H9 (cell line): Measurements from ENCODE around the gene ISLR2. TPM values are rescaled to one million over a fixed set of nuclear protein-coding genes. Genes with fewer than 3 reads are reported as not detected.

ENCODE experiments used
- DNase-seq: peaks from one replicate; pipeline ENCODE4 v3.0.0-alpha.2; 2017
- H2AFZ ChIP-seq: one replicate; pipeline ENCODE4 v1.6.1; 2013; ENCODE audit warnings: mild to moderate bottlenecking, low read length, control low read depth, moderate library complexity
- H2AK5ac ChIP-seq: 2 replicates; pipeline ENCODE4 v1.6.1; 2013; ENCODE audit warnings: low read length, control low read depth, mixed read lengths; ENCODE audit not compliant: insufficient read length
- H2BK120ac ChIP-seq: one replicate; pipeline ENCODE4 v1.6.1; 2013; ENCODE audit warnings: low read depth, mild to moderate bottlenecking, low read length, control low read depth, inconsistent platforms; ENCODE audit not compliant: poor library complexity, severe bottlenecking
- H2BK12ac ChIP-seq: 2 replicates; pipeline ENCODE4 v1.6.1; 2013; ENCODE audit warnings: low read length, control low read depth, mixed read lengths, low read depth; ENCODE audit not compliant: insufficient read length
- H2BK15ac ChIP-seq: 2 replicates; pipeline ENCODE4 v1.6.1; 2013; ENCODE audit warnings: low read depth, low read length, control low read depth
- H2BK20ac ChIP-seq: one replicate; pipeline ENCODE4 v1.6.1; 2013; ENCODE audit warnings: low read depth, mild to moderate bottlenecking, low read length, control low read depth, inconsistent platforms; ENCODE audit not compliant: poor library complexity, severe bottlenecking
- H2BK5ac ChIP-seq: 2 replicates; pipeline ENCODE4 v1.6.1; 2013; ENCODE audit warnings: low read length, control low read depth, mixed read lengths; ENCODE audit not compliant: insufficient read length
- H3K14ac ChIP-seq: 2 replicates; pipeline ENCODE4 v1.6.1; 2013; ENCODE audit warnings: low read length, control low read depth; ENCODE audit not compliant: insufficient read depth
- H3K18ac ChIP-seq: 2 replicates; pipeline ENCODE4 v1.6.1; 2013; ENCODE audit warnings: low read depth, mild to moderate bottlenecking, mixed read lengths, low read length, control low read depth; ENCODE audit not compliant: insufficient read length
- H3K23ac ChIP-seq: 2 replicates; pipeline ENCODE4 v1.6.1; 2013; ENCODE audit warnings: low read length, control low read depth, mixed read lengths, low read depth; ENCODE audit not compliant: insufficient read length
- H3K23me2 ChIP-seq: 2 replicates; pipeline ENCODE4 v1.6.1; 2013; ENCODE audit warnings: low read depth, mild to moderate bottlenecking, mixed read lengths, low read length, control low read depth; ENCODE audit not compliant: insufficient read length, poor library complexity, severe bottlenecking
- H3K27ac ChIP-seq: 2 replicates; pipeline ENCODE4 v1.5.1; 2013; ENCODE audit warnings: low read length, control low read depth, mixed read lengths, low read depth; ENCODE audit not compliant: insufficient read length
- H3K27me3 ChIP-seq: 2 replicates; pipeline ENCODE4 v1.6.1; 2013; ENCODE audit warnings: low read length, control low read depth, inconsistent platforms; ENCODE audit not compliant: insufficient read depth
- H3K4ac ChIP-seq: 2 replicates; pipeline ENCODE4 v1.6.1; 2013; ENCODE audit warnings: low read depth, mild to moderate bottlenecking, control low read depth, inconsistent platforms, low read length, moderate library complexity
- H3K4me1 ChIP-seq: 2 replicates; pipeline ENCODE4 v1.6.1; 2013; ENCODE audit warnings: low read length, control low read depth, inconsistent platforms; ENCODE audit not compliant: insufficient read depth
- H3K4me2 ChIP-seq: 2 replicates; pipeline ENCODE4 v1.6.1; 2013; ENCODE audit warnings: low read length, control low read depth, mixed read lengths; ENCODE audit not compliant: insufficient read length, insufficient read depth
- H3K56ac ChIP-seq: 2 replicates; pipeline ENCODE4 v1.6.1; 2013; ENCODE audit warnings: low read depth, mild to moderate bottlenecking, mixed read lengths, low read length, control low read depth; ENCODE audit not compliant: insufficient read length
- H3K79me1 ChIP-seq: 2 replicates; pipeline ENCODE4 v1.6.1; 2013; ENCODE audit warnings: low read depth, mild to moderate bottlenecking, moderate library complexity, low read length, control low read depth, inconsistent platforms; ENCODE audit not compliant: insufficient read depth, poor library complexity, severe bottlenecking
- H3K79me2 ChIP-seq: 2 replicates; pipeline ENCODE4 v1.6.1; 2013; ENCODE audit warnings: low read length, control low read depth, inconsistent platforms; ENCODE audit not compliant: insufficient read depth
- H3K9ac ChIP-seq: 2 replicates; pipeline ENCODE4 v1.6.1; 2013; ENCODE audit warnings: low read length, control low read depth, mixed read lengths; ENCODE audit not compliant: insufficient read length; ENCODE audit errors: extremely low read depth
- H3K9me3 ChIP-seq: one replicate; pipeline ENCODE4 v1.6.1; 2013; ENCODE audit warnings: low read depth, low read length, inconsistent platforms; ENCODE audit not compliant: control insufficient read depth
- H3T11ph ChIP-seq: one replicate; pipeline ENCODE4 v1.6.1; 2013; ENCODE audit warnings: mild to moderate bottlenecking, low read length, control low read depth, inconsistent platforms
- H4K20me1 ChIP-seq: one replicate; pipeline ENCODE4 v1.6.1; 2013; ENCODE audit not compliant: control insufficient read depth, insufficient read length, insufficient read depth
- H4K5ac ChIP-seq: 2 replicates; pipeline ENCODE4 v1.6.1; 2013; ENCODE audit warnings: low read depth, mild to moderate bottlenecking, mixed read lengths, low read length, control low read depth; ENCODE audit not compliant: insufficient read length
- H4K8ac ChIP-seq: replicated peaks from 2 replicates; pipeline ENCODE4 v1.6.1; 2013; ENCODE audit warnings: low read length, control low read depth, mixed read lengths, low read depth; ENCODE audit not compliant: insufficient read length
- H4K91ac ChIP-seq: 2 replicates; pipeline ENCODE4 v1.6.1; 2013; ENCODE audit warnings: low read depth, mild to moderate bottlenecking, moderate library complexity, mixed read lengths, low read length, control low read depth; ENCODE audit not compliant: insufficient read length
- H3K27ac Mint-ChIP-seq, 3 experiments: 2 replicates in 2 of 3; 3 replicates in 1 of 3; pipeline ENCODE4 v1.8.0; 2020 to 2021; ENCODE audit warnings: mixed read lengths in 3 of 3, mild to moderate bottlenecking in 1 of 3, moderate library complexity in 1 of 3
- H3K27me3 Mint-ChIP-seq: 2 replicates; pipeline ENCODE4 v1.8.0; 2021; ENCODE audit warnings: low read depth, mild to moderate bottlenecking, moderate library complexity, mixed read lengths
- H3K36me3 Mint-ChIP-seq, 3 experiments: 2 replicates in 2 of 3; 3 replicates in 1 of 3; pipeline ENCODE4 v1.8.0; 2020 to 2021; ENCODE audit warnings: low read depth in 3 of 3, mixed read lengths in 3 of 3; ENCODE audit not compliant: insufficient read depth in 1 of 3
- H3K4me1 Mint-ChIP-seq, 2 experiments: 2 replicates each; pipeline ENCODE4 v1.8.0; 2020; ENCODE audit warnings: mixed read lengths in 2 of 2
- H3K4me3 Mint-ChIP-seq, 2 experiments: 2 replicates in 1 of 2; 3 replicates in 1 of 2; pipeline ENCODE4 v1.8.0; 2020 to 2021; ENCODE audit warnings: mild to moderate bottlenecking in 2 of 2, mixed read lengths in 2 of 2, moderate library complexity in 1 of 2
- H3K9me3 Mint-ChIP-seq, 2 experiments: 2 replicates in 1 of 2; 3 replicates in 1 of 2; pipeline ENCODE4 v1.8.0; 2020; ENCODE audit warnings: mild to moderate bottlenecking in 2 of 2, mixed read lengths in 2 of 2, moderate library complexity in 1 of 2
- WGBS: extraction: QIAGEN DNeasy Blood & Tissue Kit; methylation state at CpG from one replicate; pipeline ENCODE4 v1.1.7; 2013; ENCODE audit warnings: missing lambda C conversion rate, low lambda C conversion rate, mixed read lengths; ENCODE audit not compliant: insufficient read length; ENCODE audit errors: extremely low coverage; 5-methylcytosine and 5-hydroxymethylcytosine counted together
- total RNA-seq: library from RNA; stranded (reverse); gene quantifications from 2 replicates; pipeline ENCODE4 v1.2.1, GENCODE V29; 2021
- TF ChIP-seq, protein P1 (sequence below): fragments of 200-600 bp; sonication (generic); conservative IDR thresholded peaks from 3 replicates; pipeline ENCODE4 v1.8.0; 2021; ENCODE audit warnings: antibody characterized with exemption, mild to moderate bottlenecking

ISLR2 gene
- total RNA-seq, 1 experiment from 2014 or later, result 0.09 TPM

DNA sequence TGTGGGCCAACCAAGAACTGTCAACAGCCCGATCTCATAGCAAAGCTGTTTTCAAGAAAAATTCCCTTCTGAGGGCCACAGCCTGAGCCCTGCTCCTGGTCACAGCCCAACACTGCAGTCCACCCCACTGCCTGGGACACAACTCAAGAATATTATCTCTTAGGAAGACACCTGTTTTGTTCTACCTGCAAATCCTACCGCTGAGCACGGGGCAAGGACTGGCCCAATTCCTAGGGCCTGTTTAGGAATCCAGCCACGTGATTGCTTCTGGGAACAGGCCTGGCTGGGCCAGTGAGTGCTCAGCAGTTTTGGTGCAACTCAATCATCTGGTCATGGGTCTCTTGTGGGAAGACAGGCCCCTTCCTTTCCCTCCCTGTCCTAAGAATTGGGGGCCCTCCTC lies 8.3 kb downstream of the ISLR2 start:
- no peak overlapping the region for H3K27ac ChIP-seq
- no CpG with 5 or more reads among the region's 4 CpGs for WGBS

More for the DNA sequence above, 8.3 kb downstream of the ISLR2 start:
- peaks cover 24% of the 10 kb centered on the region for H3K27me3 ChIP-seq
- no peaks in the 10 kb centered on the region for H3K9me3 ChIP-seq
- no peak overlapping the region for H2AFZ ChIP-seq
- no peak overlapping the region for H2BK5ac ChIP-seq
- H3K4me1 ChIP-seq, result peaks cover 10% of the 10 kb centered on the region; the same call in 1 of the 2 replicates
- no peak overlapping the region for H2BK12ac ChIP-seq
- H3K9ac ChIP-seq, result no peak overlapping the region
- H4K5ac ChIP-seq, result no peak overlapping the region
- TF ChIP-seq, protein P1, sequence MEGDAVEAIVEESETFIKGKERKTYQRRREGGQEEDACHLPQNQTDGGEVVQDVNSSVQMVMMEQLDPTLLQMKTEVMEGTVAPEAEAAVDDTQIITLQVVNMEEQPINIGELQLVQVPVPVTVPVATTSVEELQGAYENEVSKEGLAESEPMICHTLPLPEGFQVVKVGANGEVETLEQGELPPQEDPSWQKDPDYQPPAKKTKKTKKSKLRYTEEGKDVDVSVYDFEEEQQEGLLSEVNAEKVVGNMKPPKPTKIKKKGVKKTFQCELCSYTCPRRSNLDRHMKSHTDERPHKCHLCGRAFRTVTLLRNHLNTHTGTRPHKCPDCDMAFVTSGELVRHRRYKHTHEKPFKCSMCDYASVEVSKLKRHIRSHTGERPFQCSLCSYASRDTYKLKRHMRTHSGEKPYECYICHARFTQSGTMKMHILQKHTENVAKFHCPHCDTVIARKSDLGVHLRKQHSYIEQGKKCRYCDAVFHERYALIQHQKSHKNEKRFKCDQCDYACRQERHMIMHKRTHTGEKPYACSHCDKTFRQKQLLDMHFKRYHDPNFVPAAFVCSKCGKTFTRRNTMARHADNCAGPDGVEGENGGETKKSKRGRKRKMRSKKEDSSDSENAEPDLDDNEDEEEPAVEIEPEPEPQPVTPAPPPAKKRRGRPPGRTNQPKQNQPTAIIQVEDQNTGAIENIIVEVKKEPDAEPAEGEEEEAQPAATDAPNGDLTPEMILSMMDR, result no peak
- no peak overlapping the region for H3K14ac ChIP-seq
- H2BK20ac ChIP-seq, result no peak overlapping the region
- H3K27me3 Mint-ChIP-seq, result peaks cover 59% of the 10 kb centered on the region
- H4K8ac ChIP-seq, result no peak overlapping the region
- no peak for DNase-seq
- no peak overlapping the region for H4K91ac ChIP-seq
- no peaks in the 10 kb centered on the region for H3K79me2 ChIP-seq
- peaks cover 7% of the 10 kb centered on the region for H3K23me2 ChIP-seq
- H4K20me1 ChIP-seq, result no peaks in the 10 kb centered on the region
- H3K4me3 Mint-ChIP-seq, result no peak overlapping the region
- no peak overlapping the region for H2AK5ac ChIP-seq
- no peak overlapping the region for H3K56ac ChIP-seq
- 0 out of 7 replicates have a peak, but pooled peaks cover 0 to 1% (median 0%) of the 10 kb centered on the region in 3 experiments for H3K36me3 Mint-ChIP-seq
- H3K23ac ChIP-seq, result no peak overlapping the region
- H2BK15ac ChIP-seq, result no peak overlapping the region
- H3K9me3 Mint-ChIP-seq, result no peaks in the 10 kb centered on the region; a peak in 1 of 5 replicates
- H3K27ac Mint-ChIP-seq, result no peak overlapping the region; a peak in 1 of 7 replicates
- H3K4ac ChIP-seq, result no peak overlapping the region
- H3K4me2 ChIP-seq, result no peak overlapping the region
- H3K79me1 ChIP-seq, result no peaks in the 10 kb centered on the region
- no peak overlapping the region for H2BK120ac ChIP-seq
- H3K4me1 Mint-ChIP-seq, result peaks cover 57 to 61% of the 10 kb centered on the region in 2 experiments
- H3K18ac ChIP-seq, result no peak overlapping the region
- H3T11ph ChIP-seq, result no peak overlapping the region
